ENCODE measurements around the gene TOGARAM2.
"Not testable (repeated sequence)": the region's sequence is repeated elsewhere in the genome, so short reads cannot be mapped to it uniquely, and the experiment has no call there.

Gene TOGARAM2

GRCh38 chr2:29071032-29071975, 90.2 kb downstream of the TOGARAM2 start:
- in situ Hi-C loops (cut with HindIII; ENCODE audit: low sequenced_read_pairs): no loop called here

- in situ Hi-C loops (cut with HindIII; ENCODE audit: low sequenced_read_pairs): no loop called here
Measured at GRCh38 chr2:29072251-29072650, 91.2 kb downstream of the TOGARAM2 start.

DNA sequence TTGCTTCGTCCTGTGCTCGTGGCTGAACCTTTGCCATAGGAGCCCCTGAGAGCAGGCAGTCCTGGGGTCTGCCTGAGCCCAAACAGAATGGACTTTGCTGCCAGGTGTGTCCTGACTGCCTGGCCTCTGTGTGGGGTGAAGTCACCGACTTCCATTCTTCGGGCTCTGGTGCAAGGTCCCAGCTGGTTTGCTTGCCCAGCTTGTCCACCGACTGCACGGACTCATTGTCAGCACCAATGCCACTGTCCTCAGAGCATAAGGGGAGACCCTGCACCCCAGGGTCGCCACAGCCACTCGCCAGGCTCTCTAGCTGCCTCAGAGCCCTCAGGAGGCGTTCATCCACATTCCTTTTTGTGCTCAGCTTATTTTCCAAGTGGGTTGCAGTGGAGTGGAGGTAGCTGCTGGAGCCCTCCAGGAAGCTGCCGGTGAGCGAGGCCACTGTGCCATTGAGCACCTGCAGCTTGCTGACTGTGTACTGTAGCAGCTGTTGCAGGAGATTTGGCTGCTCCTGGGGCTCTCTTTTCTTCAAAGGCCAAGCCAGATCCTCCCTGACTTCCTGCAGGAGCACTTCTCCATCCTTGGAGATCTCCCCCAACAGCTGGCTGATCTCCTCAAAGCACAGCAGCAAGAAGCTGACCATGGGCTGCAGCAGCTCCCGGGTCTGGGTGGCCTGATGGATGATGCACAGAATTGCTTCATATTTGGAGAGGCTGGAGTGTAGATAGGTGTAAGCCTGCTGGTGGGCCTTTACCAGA, 92.0 kb downstream of the TOGARAM2 start:
- in situ Hi-C loops (cut with HindIII; ENCODE audit: low sequenced_read_pairs): no loop called here

DNA sequence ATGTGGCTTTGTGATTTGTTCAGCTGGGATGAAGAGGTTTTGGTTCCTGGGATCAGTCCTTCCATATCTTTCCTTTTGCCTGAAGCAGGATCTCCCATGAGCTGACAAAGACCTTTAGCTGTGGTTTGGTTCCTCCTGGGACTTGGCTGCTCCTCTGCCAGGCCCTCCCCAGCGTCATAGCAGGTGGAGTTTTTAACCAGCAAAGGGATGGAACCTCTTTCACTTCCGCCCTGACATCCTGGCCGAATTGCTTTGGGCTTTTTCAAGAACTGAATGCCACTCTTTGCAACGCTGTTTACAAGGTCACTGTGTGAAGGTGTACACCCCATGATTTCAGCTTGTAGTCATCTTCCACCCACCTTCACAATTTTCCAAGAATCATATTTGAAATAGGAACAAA, 92.8 kb downstream of the TOGARAM2 start:
- in situ Hi-C loops (cut with HindIII; ENCODE audit: low sequenced_read_pairs): no loop called here

- in situ Hi-C loops (cut with HindIII; ENCODE audit: low sequenced_read_pairs): no loop called here
Measured at GRCh38 chr2:29074411-29074810, 93.3 kb downstream of the TOGARAM2 start, which contains the start of gene PCARE. Gene PCARE, minus strand, starts transcription at chr2:29074523. Its CDS starts 262 bp downstream, at chr2:29074261.

DNA sequence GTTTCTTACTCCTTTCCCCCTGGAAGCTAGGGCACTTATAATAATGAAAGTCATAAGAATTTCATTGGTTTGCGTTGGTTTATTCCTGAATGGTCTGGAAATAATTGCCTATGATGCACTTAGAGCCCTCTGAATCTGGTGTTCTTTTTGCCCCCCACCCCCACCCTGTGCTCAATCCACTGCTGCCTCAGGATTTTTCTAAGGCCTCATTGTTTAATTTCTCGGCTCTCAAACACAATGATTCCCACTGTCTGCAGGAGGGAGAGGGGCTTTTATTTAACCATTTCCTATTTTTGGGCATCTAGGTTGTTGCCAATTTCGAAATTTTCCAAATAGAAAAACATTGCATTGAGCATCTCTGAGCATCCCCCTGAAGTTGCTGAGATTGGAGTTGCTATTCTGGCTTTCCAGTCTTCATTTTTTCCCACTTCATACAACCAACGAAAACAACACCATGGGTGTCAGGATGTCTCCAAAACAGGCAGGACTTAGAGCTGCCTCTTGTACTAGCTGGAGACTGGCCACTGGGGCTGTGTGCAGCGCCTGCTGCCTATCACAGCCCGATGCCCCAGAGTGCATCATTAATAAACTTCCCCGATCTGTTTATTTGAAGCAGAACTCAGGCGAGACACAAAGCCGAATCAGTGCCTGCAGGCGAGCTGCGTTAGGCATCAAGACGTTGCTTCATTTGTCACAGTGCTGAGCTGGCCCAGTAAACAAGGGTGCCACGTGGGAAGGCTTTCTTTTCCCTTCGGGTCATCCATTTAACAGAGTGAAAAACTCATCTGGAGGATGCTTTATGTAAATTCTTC, 95.0 kb downstream of the TOGARAM2 start:
- in situ Hi-C loops (cut with HindIII; ENCODE audit: low sequenced_read_pairs): no loop called here

DNA sequence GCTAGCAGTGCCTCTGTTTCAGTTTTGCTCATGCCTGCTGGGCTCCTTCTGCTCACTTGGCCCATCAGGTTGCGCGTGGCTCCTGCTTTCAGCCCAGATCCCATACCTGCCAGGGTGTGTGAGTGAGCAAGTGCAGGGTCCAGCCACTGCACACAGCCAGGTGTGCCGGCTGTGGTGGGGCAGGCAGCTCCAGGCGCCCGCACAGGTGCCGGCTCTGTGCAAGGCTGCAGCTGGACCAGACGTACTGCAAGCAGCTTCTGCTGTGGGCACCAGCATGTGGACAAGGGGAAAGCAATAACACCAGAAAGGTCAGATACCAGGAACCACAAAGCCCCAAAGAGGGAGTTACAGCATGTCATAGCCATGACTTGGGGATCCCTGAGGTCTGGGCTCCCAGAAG, 98.8 kb downstream of the TOGARAM2 start:
- in situ Hi-C loops (cut with HindIII; ENCODE audit: low sequenced_read_pairs): no loop called here

- in situ Hi-C loops (cut with HindIII; ENCODE audit: low sequenced_read_pairs): no loop called here
Measured at GRCh38 chr2:29080886-29081743, 100.0 kb downstream of the TOGARAM2 start.

- in situ Hi-C loops (cut with HindIII; ENCODE audit: low sequenced_read_pairs): no loop called here
Measured at GRCh38 chr2:29082804-29083495, 101.9 kb downstream of the TOGARAM2 start.

DNA sequence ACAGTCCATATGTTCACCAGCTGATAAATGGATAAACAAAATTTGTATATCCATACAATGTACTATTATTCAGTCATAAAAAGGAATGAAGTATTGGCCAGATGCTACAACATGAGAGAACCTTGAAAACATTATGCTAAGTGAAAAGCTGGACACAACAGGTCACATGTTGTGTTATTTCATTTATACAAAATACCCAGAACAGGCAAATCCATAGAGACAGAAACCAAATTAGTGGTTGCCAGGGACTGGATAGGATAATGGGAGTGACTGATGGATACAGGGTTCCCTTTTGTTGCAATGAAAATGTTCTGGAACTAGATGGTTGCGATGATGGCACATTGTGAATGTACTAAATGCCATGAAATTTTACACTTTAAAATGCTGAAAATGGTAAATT, 103.5 kb downstream of the TOGARAM2 start:
- in situ Hi-C loops (cut with HindIII; ENCODE audit: low sequenced_read_pairs): no loop called here

DNA sequence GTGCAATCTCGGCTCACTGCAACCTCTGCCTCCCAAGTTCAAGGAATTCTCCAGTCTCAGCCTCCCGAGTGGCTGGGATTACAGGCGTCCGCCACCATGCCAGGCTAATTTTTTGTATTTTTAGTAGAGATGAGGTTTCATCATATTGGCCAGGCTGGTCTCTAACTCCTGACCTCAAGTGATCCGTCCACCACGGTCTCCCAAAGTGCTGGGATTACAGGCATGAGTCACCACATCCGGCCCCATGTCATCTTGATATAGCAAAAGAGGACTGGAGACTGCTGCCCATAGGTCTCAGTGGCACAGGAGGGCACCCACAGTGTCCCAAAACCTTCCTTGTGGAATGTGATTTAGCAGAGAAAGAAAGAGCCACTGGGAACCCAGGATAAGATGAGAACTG, 109.2 kb downstream of the TOGARAM2 start:
- in situ Hi-C loops (cut with HindIII; ENCODE audit: low sequenced_read_pairs): not testable (repeated sequence)

GRCh38 chr2:29096969-29097368, 115.9 kb downstream of the TOGARAM2 start:
- in situ Hi-C loops (cut with HindIII; ENCODE audit: low sequenced_read_pairs): no loop called here

- in situ Hi-C loops (cut with HindIII; ENCODE audit: low sequenced_read_pairs): no loop called here
Measured at GRCh38 chr2:29097569-29097968, 116.5 kb downstream of the TOGARAM2 start.

DNA sequence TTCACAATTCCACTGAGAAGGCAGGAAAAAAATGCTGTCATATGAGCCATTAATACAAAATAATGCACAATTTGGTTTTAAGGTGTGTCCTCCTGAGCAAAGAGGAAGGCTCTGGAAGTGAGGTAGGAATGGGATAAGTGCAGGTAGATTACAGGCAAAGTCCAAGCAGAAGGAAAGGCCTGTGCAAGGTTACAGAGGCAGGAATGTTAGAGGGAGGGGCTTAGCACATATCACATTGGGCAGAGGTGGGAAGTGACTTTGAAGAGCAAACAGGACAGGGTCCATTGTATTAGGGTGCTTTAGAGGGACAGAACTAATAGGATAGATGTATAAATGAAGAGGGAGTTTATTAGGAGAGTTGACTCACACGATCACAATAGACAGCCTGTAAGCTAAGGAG, 119.5 kb downstream of the TOGARAM2 start:
- in situ Hi-C loops (cut with HindIII; ENCODE audit: low sequenced_read_pairs): no loop called here

All from endothelial cell of hepatic sinusoid (primary cell).